ENCODE data around the gene USP36.
"Not testable (repeated sequence)": the region's sequence is repeated elsewhere in the genome, so short reads cannot be mapped to it uniquely, and the experiment has no call there.

USP36 gene

DNA sequence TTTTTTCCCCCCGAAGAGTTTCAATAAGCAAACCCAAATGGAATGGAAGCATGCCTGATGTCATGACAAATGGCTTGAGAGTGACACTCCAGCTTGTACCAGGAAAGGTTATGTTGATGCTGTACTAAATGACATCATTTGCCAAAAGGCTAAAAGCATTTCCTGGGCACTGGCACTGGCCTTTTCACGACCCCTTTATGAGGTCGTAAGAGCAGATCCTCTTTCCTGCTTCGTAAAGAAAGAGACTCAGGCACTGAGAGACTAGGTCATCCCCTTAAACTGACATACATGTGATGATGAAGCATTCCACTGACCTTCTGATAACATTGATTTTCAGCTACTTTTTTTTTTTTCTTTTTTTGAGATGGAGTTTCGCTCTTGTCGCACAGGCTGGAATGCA, 31.9 kb upstream of the USP36 start:
- DNase-seq (ENCODE audit: low read depth in 2 of 3, low spot score in 1 of 3): no peak

DNA sequence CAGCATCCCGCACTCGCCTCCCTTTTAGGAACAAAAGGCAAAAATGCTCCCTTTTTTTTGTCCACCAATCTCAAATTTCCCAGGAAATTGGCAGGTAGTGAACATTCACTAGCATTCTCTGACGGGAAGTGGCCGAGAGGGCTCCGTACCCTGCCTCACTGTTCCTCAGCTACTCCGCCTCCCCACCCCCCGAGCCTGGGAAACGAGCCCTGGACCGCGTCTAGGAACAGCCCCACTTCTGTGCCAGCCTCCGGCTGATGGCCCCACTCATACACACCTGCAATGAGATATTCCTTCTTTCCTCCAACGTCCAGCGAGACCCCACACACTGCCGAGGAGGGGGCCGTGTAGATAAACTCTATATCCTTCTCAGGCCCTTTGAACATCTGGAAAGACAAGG, 30.0 kb upstream of the USP36 start:
- DNase-seq (ENCODE audit: low read depth in 2 of 3, low spot score in 1 of 3): no peak

DNA sequence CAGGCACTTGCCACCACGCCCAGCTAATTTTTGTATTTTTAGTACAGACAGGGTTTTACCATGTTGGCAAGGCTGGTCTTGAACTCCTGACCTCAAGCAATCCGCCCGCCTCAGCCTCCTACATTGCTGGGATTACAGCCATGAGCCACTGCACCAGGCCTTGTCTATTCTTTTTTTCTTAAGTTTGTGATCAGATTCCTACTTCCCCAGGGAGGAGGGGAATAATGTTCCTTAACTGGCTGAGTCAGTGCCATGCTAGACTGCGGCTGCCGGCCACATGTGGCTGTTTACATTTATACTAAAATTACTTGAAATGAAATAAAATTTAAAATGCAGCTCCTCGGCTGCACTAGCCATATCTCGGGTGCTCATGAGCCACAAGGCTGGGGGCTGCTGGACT, 27.8 kb upstream of the USP36 start:
- no peak for DNase-seq (ENCODE audit: low read depth in 2 of 3, low spot score in 1 of 3)

DNA sequence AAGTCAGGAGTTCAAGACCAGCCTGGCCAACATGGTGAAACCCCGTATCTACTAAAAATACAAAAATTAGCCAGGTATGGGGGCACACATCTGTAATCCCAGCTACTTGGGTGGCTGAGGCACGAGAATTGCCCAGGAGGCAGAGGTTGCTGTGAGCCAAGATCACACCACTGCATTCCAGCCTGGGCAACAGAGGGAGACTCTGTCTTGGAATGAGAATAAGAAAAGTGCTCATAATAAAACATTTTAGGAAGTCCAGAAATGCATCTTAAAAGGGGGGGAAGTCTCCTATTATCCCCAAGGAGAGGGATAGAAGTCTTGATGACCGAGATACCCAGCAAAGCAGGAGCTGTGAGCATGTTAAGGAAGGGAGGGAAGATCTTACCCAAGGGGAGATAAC, 26.4 kb upstream of the USP36 start:
- not testable (repeated sequence) for DNase-seq (ENCODE audit: low read depth in 2 of 3, low spot score in 1 of 3)

DNA sequence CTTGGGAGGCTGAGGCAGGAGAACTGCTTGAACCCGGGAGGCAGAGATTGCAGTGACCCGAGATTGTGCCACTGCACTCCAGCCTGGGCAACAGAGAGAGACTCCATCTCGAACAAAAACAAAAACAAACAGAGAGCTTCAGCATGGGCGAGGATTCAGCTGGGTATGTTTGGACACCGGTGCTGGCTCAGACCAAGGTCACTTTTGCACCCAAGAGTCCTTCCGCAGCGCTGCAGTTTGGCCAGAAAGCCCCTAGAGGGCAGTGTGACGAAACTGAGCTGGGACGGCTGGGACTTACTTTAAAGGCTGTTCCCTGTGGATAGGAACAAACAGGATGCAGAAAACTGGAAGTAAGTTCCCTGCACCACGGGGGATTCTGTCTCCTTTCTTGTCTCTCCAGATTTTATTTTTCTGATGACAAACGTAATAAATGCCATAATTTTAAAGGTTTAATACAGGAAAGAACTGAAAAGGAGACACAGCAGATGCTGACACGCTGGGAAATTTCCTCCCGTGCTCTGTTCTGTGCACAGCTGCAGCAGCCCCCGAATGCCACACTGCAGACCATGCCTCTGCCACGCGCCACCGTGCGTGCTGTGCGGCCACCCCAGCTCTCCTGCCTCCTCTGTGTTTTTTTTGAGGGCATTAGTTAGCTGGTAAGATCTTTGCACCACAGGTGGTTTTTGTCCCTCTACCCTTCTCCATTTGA, 25.2 kb upstream of the USP36 start:
- peak; percentile 35 to 71 (median 49) for DNase-seq (ENCODE audit: low read depth in 2 of 3, low spot score in 1 of 3)

DNA sequence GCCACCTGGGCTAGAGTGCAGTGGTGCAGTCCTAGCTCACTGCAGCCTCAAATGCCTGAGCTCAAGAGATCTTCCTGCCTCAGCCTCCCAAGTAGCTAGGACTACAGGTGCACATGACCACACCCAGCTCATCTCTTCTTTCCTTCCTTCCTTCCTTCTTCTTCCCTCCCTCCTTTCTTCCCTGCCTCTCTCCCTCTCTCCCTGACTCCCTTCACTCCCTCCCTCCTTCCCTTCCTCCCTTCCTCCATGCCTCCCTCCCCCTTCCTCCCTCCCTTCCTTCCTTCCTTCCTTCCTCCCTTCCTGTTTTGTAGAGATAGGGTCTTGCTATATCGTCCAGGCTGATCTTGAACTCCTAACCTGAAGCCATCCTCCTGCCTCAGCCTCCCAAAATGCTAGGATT, 23.5 kb upstream of the USP36 start:
- no peak for DNase-seq (ENCODE audit: low read depth in 2 of 3, low spot score in 1 of 3)

DNA sequence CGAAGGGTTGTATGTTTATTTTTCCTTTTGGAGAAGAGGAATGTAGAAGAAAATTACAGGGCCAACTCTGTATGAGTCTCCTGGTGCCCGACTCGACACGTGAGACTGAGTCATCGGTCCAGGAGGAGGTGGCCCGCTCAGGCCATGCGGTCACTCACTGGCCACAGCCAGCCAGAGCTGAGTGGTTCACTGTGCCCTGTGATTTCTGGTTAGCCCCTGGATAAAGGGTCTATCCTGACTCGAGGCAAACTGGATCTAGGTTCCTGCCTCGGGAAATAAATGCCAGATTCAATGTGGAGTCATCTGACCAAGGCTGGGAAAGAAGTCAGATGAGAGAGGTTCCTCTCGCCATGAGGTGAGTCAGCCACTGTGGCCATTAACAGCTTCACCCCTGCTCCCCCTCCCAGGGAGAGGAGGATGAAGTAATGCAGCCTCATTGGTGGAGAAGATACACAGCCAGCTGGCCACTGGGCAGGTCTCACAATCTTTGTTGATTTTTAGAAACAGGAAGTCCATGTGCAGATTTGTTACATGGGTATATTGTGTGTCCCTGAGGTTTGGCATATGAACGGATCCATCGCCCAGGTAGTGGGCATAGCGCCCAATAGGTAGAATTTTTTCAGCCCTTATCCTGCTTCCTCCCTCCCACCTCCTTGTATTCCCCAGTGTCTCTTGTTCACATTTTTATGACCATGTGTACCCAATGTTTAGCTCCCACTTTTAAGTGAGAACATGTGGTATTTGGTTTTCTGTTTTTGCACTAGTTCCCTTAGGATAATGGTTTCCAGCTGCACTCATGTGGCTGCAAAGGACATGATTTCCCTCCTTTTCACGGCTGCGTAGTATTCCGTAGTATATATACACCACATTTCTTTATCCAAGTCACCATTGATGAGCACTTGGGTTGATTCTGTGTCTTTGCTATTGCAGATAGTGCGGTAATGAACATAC, 21.7 kb upstream of the USP36 start:
- no peak for DNase-seq (ENCODE audit: low read depth in 2 of 3, low spot score in 1 of 3)

DNA sequence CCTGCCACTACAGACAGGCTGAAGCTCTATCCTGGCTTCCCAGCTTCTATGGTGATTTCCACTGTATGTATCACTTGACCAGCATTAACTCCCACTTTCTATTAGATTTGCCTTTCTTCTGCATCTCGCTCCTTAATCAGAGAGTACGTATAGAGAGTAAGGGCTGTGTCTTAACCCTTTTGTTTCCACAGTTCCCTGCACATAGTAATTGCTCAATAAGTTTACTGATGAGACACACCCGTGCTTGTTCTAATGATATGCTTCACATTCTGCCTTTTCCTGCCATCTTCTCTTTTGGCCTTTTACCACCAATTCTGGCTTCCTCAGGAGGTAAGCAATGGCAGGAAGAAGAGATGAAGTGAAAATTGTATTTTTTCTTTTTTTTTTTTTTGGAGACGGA, 20.6 kb upstream of the USP36 start:
- DNase-seq (ENCODE audit: low read depth in 2 of 3, low spot score in 1 of 3): no peak

DNA sequence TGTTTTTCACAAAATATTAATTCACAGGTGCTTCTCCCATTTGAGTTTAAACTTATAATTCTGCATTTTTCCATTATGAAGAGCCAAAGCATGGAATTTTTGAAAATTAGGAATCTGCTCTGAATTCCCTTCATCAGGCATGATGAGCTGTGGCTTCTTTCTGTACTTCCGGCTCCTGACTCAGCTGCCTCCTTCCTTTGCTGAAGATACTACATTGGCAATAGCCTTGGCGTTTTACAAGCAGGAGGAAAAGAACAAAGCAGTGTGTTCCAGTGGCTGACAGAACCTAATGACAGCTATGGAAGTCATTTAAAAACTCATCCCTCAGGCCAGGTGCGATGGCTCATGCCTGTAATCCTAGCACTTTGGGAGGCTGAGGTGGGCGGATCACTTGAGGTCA, 18.4 kb upstream of the USP36 start:
- DNase-seq (ENCODE audit: low read depth in 2 of 3, low spot score in 1 of 3): no peak

DNA sequence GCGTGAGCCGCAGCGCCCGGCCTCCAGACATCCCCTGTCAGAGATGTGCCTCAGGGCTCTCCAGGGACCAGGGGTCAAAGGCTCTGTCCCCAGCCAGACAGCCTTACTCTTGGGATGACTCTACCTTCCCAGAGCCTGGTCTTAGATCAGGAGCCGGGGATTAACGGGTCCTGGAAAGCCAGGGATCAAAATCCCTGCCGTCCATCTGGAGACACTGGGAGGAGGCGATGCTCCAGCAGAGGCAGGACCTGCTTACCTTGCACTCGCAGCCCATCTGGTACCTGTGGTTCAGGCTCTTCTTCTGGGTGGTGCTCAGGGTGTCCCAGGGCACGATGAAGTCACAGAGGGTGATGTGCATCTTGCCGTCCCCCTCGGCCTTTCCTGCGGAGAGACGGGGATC, 16.7 kb upstream of the USP36 start:
- DNase-seq (ENCODE audit: low read depth in 2 of 3, low spot score in 1 of 3): no peak

DNA sequence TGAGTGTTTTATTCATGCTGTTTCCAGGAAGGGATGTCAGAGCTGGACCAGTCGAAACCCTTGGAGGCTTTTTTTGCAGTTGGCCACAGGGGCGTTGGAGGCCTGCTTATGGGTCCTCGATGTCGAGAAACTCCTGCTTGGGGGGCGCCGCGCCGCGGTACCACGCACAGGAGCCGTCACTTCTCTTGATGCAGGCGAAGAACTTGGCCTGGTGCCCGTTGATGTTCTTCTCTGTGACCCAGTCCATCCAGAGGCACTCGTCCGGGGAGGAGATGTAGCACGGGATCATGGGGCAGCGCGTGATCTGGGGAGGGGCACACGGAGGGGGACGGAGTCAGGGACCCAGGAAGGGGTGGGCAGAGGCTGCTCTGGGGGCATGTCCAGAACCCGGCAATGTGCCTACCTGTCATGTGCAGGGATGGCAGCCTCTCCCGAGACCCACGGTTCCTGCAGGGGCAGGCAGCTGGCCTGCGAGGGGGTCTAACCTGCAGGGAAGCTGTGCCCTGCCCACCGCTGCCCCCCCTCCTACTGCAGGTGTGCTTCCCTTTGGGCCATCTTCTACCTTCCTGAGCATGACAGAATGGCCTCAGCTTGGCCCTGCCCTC, 15.0 kb upstream of the USP36 start:
- DNase-seq (ENCODE audit: low read depth in 2 of 3, low spot score in 1 of 3): no peak

DNA sequence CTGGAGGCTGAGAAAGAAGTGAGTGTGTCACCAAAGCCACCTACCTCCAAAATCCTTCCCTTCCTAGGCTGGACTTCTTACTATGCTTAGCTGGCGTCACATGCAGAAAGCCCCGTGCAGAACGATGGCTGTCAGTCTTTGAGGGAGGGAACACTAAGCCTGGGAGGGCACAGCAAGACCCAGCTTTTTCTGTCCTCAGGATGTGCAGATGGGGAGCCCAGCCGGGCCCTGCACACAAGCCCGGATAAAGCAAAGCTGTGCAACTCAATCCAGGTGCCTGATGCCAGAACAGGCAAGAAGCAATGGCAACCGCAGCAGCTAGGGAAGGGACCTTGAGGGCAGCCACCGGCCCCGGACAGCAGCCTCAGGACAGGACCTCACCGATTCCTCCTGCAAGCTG, 13.9 kb upstream of the USP36 start:
- DNase-seq (ENCODE audit: low read depth in 2 of 3, low spot score in 1 of 3): no peak

DNA sequence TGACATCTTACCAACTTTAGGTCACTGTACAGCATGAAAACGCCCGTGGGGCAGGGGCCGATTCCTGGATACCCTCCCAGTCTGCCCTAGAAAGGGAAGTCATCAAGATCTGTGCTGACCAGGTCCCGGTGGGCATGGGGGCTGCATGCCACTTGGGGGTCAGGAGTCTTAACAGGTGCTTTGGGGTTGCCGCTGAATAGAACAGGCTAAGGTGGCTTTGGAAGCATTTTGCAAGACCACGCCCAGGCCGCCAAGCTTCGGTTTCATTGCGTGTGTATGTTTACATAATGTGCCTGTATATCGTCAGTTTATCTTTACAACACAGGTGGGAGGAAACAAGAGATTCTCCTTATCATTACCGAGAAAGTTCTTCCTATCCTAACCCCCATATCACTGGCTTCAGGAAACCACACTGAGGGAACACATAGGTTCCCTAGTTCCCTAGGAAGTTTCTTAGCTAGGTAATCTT, 13.3 kb upstream of the USP36 start:
- DNase-seq (ENCODE audit: low read depth in 2 of 3, low spot score in 1 of 3): no peak

DNA sequence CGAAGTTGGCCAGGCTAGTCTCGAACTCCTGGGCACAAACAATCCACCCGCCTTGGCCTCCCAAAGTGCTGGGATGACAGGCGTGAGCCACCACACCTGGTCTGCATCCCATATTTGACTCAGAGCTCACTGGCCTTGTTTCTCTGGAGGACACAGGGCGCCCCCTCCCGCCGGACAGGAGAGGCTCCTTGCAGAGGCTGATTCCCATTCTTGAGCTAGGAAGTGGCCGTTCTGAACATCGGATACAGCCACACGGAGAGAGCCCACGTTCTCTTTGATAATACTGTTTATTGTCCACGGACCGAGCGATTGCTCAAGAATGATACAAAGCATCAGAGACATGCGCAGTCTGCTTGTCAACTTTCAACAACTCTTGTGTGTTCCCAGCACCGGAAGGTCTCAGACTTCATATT, 12.1 kb upstream of the USP36 start:
- no peak for DNase-seq (ENCODE audit: low read depth in 2 of 3, low spot score in 1 of 3)

DNA sequence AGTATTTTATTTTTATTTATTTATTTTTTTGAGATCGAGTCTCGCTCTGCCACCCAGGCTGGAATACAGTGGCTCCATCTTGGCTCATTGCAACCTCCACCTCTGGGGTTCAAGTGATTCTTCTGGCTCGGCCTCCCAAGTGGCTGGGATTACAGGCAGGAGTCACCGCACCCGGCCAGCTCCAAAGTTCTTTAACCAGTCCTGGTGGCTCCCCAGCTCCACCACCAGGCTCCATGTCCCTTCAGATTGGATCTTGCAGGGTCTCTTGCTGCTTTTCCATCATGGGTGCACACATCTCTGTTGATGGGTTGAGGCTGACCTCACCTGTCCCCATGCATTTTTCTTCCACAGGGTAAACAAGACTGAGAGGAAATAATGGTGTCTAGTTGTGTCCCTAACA, 8.4 kb upstream of the USP36 start:
- DNase-seq (ENCODE audit: low read depth in 2 of 3, low spot score in 1 of 3): no peak

DNA sequence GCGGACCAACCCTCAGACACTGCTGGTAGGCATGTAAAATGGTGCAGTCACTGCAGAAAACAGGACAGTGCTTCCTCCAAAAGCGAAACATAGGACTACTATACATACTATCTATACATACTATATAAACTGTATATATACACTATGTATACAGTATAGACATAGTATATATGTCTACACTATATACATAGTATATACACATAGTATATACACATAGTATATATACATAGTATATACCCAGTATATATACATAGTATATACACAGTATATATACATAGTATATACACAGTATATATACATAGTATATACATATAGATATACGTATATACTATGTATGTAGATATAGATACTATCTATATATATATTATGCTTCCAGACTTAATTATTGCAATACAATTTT, 6.4 kb upstream of the USP36 start:
- DNase-seq (ENCODE audit: low read depth in 2 of 3, low spot score in 1 of 3): no peak

DNA sequence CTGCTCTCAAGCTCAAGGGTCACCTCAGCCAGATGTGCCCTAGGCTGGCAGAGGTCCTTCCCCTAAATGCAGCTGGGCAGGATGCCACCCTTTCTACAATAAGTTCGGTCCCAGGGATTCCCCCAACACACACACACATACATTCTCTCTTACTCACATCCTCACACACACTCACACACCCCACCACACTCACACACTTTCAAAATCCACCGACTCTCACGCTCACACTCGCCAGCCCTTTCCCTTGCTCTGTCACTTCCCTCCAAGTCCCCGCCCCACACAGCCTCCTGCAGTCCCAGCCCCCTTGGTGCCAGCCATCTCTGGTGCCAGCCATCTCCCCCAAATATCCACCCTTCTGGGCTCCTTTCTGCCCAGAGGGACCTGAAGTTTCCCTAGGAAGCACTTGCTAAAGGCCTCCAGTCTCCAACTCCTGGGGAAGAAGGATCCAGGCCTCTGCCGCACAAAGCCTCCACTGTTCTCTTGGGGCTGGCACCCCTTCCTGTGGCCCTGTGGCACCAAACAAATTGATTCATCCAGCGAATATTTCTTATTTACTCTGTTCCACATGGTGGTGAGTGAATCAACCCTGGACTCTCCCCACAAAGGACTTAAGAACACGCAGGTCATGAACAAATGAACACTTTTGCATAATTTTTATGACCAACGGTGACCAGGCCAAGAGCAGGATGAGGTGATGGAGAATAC, 3.8 kb upstream of the USP36 start:
- DNase-seq (ENCODE audit: low read depth in 2 of 3, low spot score in 1 of 3): no peak

DNA sequence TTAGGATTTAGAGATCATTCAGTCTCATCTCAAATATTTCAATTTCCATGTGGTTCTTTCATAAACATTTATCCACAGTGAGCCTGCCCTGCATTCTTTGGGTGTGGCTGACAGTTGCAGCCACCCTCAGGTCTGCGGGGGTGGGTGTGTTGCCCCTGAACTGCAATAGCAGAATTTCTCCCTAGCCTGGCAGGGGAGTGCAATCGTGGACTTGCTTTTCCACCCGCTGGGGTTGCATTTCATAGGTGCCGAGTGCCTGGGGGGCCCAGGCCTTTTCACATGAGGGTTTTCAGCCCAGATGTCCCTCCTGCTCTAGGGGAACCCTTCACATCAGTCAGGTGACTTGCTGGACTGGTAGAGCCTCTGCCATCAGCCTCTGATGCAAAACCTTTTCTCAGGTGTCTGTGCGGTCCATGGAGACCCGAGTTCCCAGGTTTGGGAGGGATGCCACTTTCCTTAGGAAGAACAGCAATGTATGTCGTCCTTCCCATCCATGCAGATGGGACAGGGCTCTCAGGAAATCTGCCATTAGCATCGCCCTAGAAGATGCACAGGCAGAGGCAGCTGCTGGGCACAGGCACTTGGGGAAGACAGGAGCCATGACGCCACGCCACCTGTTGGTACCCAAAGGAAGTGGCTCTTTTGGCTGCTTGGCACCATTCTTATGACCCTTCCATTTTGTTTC, 2.4 kb upstream of the USP36 start:
- peak; percentile 39 to 42 (median 41) for DNase-seq (ENCODE audit: low read depth in 2 of 3, low spot score in 1 of 3)

DNA sequence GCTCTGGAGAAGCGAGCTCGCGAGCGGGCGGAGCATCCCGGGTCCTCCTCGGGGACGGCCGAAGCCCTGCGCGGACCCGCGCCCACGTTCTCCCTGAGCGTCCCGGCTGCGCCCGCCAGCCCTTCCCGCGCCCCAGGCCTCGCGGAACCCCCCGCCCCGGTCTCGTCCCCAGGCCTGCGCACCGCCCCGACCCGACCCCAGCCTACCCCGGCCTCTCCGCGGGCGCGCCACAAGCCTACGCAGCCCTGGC, 159 bp downstream of the USP36 start:
- no peak for DNase-seq (ENCODE audit: low read depth in 2 of 3, low spot score in 1 of 3)

DNA sequence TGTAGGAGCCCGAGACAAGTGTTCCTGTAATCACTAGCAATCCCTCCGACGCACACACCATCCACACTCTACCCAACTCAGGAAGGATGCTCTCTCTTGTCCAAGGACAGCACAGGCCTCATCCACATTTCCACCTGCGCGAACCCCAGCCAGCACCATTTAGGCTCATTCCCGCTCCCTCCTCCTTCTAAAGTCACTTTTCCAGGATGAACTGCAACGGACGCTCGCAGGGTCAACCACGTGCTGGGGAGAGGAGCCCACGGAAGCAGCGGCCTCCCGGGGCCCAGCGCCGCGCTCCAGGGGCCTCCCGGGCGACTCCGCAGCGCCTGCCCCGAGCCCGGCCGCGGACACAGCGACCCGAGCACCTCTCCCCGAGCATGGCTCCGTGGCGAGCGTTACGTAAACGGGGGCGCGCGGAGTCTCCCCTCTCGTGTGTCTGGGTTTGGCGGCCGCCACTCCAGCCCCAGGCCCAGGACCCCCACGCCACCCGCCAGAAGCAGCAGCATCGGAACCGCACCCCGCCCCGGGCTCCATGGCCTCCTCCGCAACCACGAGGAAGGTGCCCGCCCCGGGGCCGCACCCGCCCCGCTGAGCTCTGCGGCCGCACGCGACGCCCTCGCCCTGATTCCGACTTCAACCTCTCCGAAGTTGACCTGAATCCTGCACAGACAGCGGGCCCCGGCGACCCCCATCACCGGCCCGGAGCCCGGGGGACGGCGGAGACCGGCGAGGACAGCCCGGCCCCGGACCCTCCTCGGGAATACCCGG, 668 bp downstream of the USP36 start:
- peak in 1 of 3 donors; percentile 40 for DNase-seq (ENCODE audit: low read depth in 2 of 3, low spot score in 1 of 3)

Measured in stimulated activated CD4-positive, alpha-beta T cell treated with anti-CD3 and anti-CD28 coated beads, Interleukin-12 subunit alpha, Interleukin-12 subunit beta, amount 100 ng/mL, for 48 hours (primary cell).